Measurements from ENCODE around the gene MYCN. TPM values are rescaled to one million over a fixed set of nuclear protein-coding genes. Genes with fewer than 3 reads are reported as not detected.

MYCN gene
- total and polyA plus RNA-seq, 2 of the 13 experiments (the other 11 are each of a cell fraction or from before 2014, with no cell fraction given): not detected

DNA sequence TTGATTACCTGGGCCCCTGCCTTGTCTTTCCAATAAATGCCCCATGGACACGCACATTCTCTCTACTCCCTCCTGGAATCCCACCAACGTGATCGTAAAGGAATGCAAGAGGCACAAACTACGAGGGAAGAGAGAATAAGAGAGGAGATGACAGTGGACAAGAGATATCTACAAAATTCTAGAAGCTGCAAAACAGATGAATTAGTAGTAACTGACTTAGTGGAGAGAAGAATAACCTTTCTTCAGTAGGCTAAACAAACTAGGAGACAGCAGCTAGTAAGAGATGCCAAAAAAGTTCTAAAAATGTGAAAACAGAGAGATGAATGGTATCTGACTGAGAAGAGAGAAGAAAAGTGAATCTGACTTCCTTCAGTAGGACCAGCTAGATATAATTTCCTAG, 43.5 kb upstream of the MYCN start:
- H3K36me3 ChIP-seq (replicated peaks in 1 of 2; ENCODE audit: control insufficient read depth in 1 of 2, insufficient read depth in 2 of 2, low read length in 2 of 2): no peaks in the 10 kb centered on the region
- no peak overlapping the region for H2AFZ ChIP-seq (ENCODE audit: low read length)
- H3K4me2 ChIP-seq (ENCODE audit: low read depth, low read length): no peak overlapping the region
- H3K79me2 ChIP-seq (ENCODE audit: insufficient read depth, low read length): no peaks in the 10 kb centered on the region
- no peaks in the 10 kb centered on the region for H4K20me1 ChIP-seq (ENCODE audit: insufficient read depth, low read length)
- H3K27ac ChIP-seq (ENCODE audit: extremely low read length, insufficient read depth, low read length): no peak overlapping the region
- 59% methylated on average over 4 of the region's 4 CpGs for WGBS (ENCODE audit: low lambda C conversion rate)
- CTCF ChIA-PET (ENCODE audit: low intra/inter-chr PET ratio, low total read pairs): no interaction called here
- peaks cover 18% of the 10 kb centered on the region for H3K9me3 ChIP-seq (ENCODE audit: low read length)
- no peaks in the 10 kb centered on the region for H3K27me3 ChIP-seq (ENCODE audit: control insufficient read depth in 1 of 2, insufficient read depth in 2 of 2, low read length in 2 of 2)
- no peak overlapping the region for H3K4me3 ChIP-seq (replicated peaks in 1 of 3; ENCODE audit: insufficient read depth in 1 of 3, low read depth in 2 of 3, low read length in 3 of 3)
- H3K9ac ChIP-seq (ENCODE audit: insufficient read depth, low read depth, low read length): no peak overlapping the region
- H3K4me1 ChIP-seq (ENCODE audit: insufficient read depth, low read length): no peaks in the 10 kb centered on the region
- POLR2A ChIA-PET: no interaction called here
- TF ChIP-seq NFYC (CRISPR knock-in tag; IDR thresholded peaks at IDR 0.05): no peak
- no peak for TF ChIP-seq TP53 (CRISPR knock-in tag; conservative IDR thresholded peaks at IDR 0.05)
- no peak for TF ChIP-seq FOXA3 (CRISPR knock-in tag; IDR thresholded peaks at IDR 0.05)
- TF ChIP-seq ZNF879 (CRISPR knock-in tag; IDR thresholded peaks at IDR 0.05): no peak
- no peak for TF ChIP-seq ZNF10 (CRISPR knock-in tag; IDR thresholded peaks at IDR 0.05; ENCODE audit: borderline replicate concordance, low read depth)
- no peak for TF ChIP-seq ZFP91 (CRISPR knock-in tag; IDR thresholded peaks at IDR 0.05; ENCODE audit: borderline replicate concordance)
- TF ChIP-seq, protein P1, sequence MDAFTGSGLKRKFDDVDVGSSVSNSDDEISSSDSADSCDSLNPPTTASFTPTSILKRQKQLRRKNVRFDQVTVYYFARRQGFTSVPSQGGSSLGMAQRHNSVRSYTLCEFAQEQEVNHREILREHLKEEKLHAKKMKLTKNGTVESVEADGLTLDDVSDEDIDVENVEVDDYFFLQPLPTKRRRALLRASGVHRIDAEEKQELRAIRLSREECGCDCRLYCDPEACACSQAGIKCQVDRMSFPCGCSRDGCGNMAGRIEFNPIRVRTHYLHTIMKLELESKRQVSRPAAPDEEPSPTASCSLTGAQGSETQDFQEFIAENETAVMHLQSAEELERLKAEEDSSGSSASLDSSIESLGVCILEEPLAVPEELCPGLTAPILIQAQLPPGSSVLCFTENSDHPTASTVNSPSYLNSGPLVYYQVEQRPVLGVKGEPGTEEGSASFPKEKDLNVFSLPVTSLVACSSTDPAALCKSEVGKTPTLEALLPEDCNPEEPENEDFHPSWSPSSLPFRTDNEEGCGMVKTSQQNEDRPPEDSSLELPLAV (CRISPR knock-in tag; conservative IDR thresholded peaks at IDR 0.05; ENCODE audit: low read depth): no peak
- no peak for TF ChIP-seq ZBTB20 (CRISPR knock-in tag; IDR thresholded peaks at IDR 0.05; ENCODE audit: borderline replicate concordance, low read depth)
- in situ Hi-C loops (cut with HindIII; ENCODE audit: extremely low pct_ligation_motif_present, low pct_unique_long_range_greater_than_20kb): no loop called here
- intact Hi-C loops (cut with micrococcal nuclease; ENCODE audit: unreplicated experiment): no loop called here
- no peak for FAIRE-seq
- no peak for ATAC-seq
- no TSS peak for BruUV-seq (replicated peaks)
- no peak for DNase-seq (ENCODE audit: low spot score)

Data from HepG2 (cell line).